Measurements from ENCODE around the gene MOCOS.
"Not testable (repeated sequence)": the region's sequence is repeated elsewhere in the genome, so short reads cannot be mapped to it uniquely, and the experiment has no call there.

DNA sequence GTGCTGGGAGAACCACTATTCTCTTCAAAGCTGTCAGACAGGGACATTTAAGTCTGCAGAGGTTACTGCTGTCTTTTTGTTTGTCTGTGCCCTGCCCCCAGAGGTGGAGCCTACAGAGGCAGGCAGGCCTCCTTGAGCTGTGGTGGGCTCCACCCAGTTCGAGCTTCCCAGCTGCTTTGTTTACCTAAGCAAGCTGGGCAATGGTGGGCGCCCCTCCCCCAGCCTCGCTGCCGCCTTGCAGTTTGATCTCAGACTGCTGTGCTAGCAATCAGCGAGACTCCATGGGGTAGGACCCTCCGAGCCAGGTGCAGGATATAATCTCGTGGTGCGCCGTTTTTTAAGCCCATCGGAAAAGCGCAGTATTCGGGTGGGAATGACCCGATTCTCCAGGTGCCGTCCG lies 53.2 kb downstream of the MOCOS start:
- TF ChIP-seq CTCF (IDR thresholded peaks at IDR 0.05); EZH2 (IDR thresholded peaks at IDR 0.05; ENCODE audit: borderline replicate concordance, insufficient read depth, low read depth, low read length, poor library complexity, severe bottlenecking): not testable (repeated sequence)
